Activated CD8-positive, alpha-beta T cell treated with anti-CD3 and anti-CD28 coated beads for 36 hours (primary cell): ENCODE measurements around the gene MAF. TPM values are rescaled to one million over a fixed set of nuclear protein-coding genes. Genes with fewer than 3 reads are reported as not detected.

ENCODE experiments used
- ATAC-seq: fragments of 200-7000 bp; cut with Tn5 transposase; one replicate; pipeline ENCODE4 v1.10.0; 2021; ENCODE audit warnings: mild to moderate bottlenecking, moderate library complexity
- CTCF ChIA-PET: fragments of 350-600 bp; sonication (Branson Sonifier 250); formaldehyde crosslinking; loops from one replicate; lab custom pipeline; 2021; ENCODE audit warnings: antibody characterized with exemption; lab: Charles Lee
- POLR2A ChIA-PET: fragments of 350-600 bp; sonication (Branson Sonifier 250); formaldehyde crosslinking; loops from one replicate; lab custom pipeline; 2021; ENCODE audit warnings: antibody characterized with exemption; lab: Charles Lee
- DNase-seq: peaks from one replicate; pipeline ENCODE4 v3.0.0-alpha.2; 2020
- H3K27ac Mint-ChIP-seq: one replicate; pipeline ENCODE4 v1.8.0; 2021; ENCODE audit warnings: mild to moderate bottlenecking, mixed read lengths
- H3K27me3 Mint-ChIP-seq: one replicate; pipeline ENCODE4 v1.8.0; 2021; ENCODE audit warnings: mixed read lengths
- H3K36me3 Mint-ChIP-seq: one replicate; pipeline ENCODE4 v1.8.0; 2021; ENCODE audit warnings: low read depth, mixed read lengths
- H3K4me1 Mint-ChIP-seq: one replicate; pipeline ENCODE4 v1.8.0; 2021; ENCODE audit warnings: low read depth, mixed read lengths
- H3K4me3 Mint-ChIP-seq: one replicate; pipeline ENCODE4 v1.8.0; 2021; ENCODE audit warnings: mild to moderate bottlenecking, moderate library complexity, mixed read lengths
- H3K9me3 Mint-ChIP-seq: one replicate; pipeline ENCODE4 v1.8.0; 2021; ENCODE audit warnings: mixed read lengths
- intact Hi-C: fragments of 100-400 bp; cut with micrococcal nuclease; formaldehyde crosslinking; loops from one replicate; pipeline ENCODE4 v1.10.0; 2022
- total RNA-seq, 2 experiments: library from RNA; stranded (reverse); gene quantifications; one replicate each; pipeline ENCODE4 v1.2.3, GENCODE V29; 2021
- TF ChIP-seq, protein P1 (sequence below): fragments of 200-600 bp; IDR thresholded peaks from one replicate; pipeline ENCODE4 v1.8.0; 2022; ENCODE audit warnings: antibody characterized with exemption, mild to moderate bottlenecking

The MAF gene
- total RNA-seq, 2 experiments from 2014 or later: 17.4 to 18.6 TPM

DNA sequence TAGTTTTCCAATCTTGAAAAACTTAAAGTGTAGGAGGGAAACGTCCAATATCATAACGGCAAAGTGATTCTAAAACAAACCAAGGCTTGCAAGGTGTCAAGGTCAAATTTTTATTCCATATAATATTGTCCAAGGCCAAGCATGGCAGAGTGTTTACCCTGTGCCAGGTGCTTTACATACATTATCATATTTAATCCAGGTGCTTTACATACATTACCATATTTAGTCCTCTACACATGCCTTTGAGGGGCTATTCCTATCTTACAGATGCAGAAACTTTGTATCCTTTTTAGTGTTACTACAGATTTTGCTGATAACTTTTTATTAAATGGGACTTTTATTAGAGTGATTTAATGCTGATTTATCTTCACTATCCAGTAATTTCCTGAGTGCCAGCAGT, 23.9 kb downstream of the MAF start:
- TF ChIP-seq, protein P1, sequence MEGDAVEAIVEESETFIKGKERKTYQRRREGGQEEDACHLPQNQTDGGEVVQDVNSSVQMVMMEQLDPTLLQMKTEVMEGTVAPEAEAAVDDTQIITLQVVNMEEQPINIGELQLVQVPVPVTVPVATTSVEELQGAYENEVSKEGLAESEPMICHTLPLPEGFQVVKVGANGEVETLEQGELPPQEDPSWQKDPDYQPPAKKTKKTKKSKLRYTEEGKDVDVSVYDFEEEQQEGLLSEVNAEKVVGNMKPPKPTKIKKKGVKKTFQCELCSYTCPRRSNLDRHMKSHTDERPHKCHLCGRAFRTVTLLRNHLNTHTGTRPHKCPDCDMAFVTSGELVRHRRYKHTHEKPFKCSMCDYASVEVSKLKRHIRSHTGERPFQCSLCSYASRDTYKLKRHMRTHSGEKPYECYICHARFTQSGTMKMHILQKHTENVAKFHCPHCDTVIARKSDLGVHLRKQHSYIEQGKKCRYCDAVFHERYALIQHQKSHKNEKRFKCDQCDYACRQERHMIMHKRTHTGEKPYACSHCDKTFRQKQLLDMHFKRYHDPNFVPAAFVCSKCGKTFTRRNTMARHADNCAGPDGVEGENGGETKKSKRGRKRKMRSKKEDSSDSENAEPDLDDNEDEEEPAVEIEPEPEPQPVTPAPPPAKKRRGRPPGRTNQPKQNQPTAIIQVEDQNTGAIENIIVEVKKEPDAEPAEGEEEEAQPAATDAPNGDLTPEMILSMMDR: no peak

DNA sequence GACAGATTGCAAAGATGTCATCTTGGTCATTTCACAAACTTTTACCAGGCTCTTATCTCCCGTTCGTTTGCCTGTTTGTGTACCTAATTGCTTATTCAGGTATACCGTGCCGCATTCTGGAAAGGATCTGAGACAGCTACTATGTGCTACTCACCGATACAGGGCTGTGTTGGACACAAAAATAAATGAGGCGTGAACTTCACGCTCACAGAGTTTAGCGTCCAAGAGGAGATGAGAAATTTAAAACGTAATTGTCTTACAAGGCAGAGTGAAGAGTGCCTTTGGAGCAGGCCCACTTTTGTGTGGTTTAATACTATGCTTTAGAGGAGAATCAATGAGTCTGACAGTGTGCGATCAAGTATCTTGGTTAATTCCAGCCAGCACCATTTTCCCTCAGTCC, 26.7 kb downstream of the MAF start:
- no peak for DNase-seq
- intact Hi-C loops: no loop called here
- TF ChIP-seq, protein P1: no peak
- ChIA-PET CTCF (no interaction called here), POLR2A (no interaction called here)
- H3K9me3 Mint-ChIP-seq: no peaks in the 10 kb centered on the region
- H3K36me3 Mint-ChIP-seq: no peaks in the 10 kb centered on the region
- no peak overlapping the region for H3K4me3 Mint-ChIP-seq
- H3K27me3 Mint-ChIP-seq: peaks cover 28% of the 10 kb centered on the region
- no peak for ATAC-seq
- no peaks in the 10 kb centered on the region for H3K4me1 Mint-ChIP-seq
- H3K27ac Mint-ChIP-seq: no peak overlapping the region

More for the DNA sequence above, 23.9 kb downstream of the MAF start:
- intact Hi-C loops: no loop called here
- Mint-ChIP-seq H3K27me3 (peaks cover 25% of the 10 kb centered on the region), H3K27ac (no peak overlapping the region), H3K4me1 (no peaks in the 10 kb centered on the region), H3K9me3 (no peaks in the 10 kb centered on the region), H3K36me3 (no peaks in the 10 kb centered on the region), H3K4me3 (no peak overlapping the region)
- POLR2A ChIA-PET: no interaction called here
- DNase-seq (no peak), ATAC-seq (no peak)
- CTCF ChIA-PET: no interaction called here

DNA sequence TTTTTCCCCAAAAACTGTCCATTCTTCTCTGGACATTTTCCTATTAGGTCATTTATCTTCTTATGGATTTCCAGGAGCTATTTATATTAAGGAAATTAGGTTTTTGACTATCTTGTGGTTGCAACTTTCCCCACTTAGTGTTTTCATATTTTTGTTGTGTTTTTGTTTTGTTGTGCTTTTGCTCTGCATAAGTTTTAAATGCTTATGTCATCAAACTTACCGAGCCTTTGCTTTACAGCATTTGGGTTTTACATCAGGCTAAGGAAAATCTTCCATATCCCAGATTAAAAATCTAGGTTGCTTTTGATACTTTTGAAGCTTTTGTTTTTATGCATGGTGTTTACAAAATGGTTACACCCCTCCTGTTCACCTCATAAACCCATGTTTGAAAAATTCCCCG, 27.5 kb downstream of the MAF start:
- peaks cover 27% of the 10 kb centered on the region for H3K27me3 Mint-ChIP-seq
- intact Hi-C loops: no loop called here
- H3K27ac Mint-ChIP-seq: no peak overlapping the region
- CTCF ChIA-PET: no interaction called here
- H3K36me3 Mint-ChIP-seq: no peaks in the 10 kb centered on the region
- POLR2A ChIA-PET: no interaction called here
- ATAC-seq: no peak
- no peak for DNase-seq
- H3K9me3 Mint-ChIP-seq: no peaks in the 10 kb centered on the region
- TF ChIP-seq, protein P1: no peak
- H3K4me1 Mint-ChIP-seq: no peaks in the 10 kb centered on the region
- no peak overlapping the region for H3K4me3 Mint-ChIP-seq

DNA sequence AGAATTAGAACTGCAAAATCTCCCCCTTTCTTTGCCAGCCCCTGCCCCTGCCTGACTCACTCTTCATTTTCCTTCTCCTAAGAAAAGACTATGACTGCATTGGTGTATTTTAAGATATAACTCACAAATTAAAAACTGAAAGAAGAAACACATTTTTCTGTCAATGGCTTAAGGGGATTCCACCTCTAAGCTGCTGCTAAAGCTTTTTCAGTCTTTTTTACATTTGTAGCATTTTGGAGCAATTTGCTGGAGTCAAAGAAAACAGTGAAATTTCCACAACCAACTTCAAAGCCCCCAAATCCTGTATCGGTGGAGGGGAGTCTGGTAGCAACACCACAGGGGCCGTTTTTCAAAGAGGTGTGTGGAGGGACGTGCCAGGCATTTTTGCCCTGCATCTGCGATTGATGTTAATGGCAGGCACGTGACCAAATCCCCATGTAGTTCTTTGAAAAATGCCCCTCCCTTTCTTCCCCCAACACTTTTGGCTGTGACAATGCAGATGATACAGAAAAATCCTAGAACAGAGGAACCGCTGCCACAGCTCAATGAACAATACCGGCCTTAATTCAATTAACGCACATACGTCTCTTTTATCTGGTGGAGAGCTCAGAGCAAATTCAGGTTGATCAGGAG, 28.5 kb downstream of the MAF start:
- Mint-ChIP-seq H3K4me3 (no peak overlapping the region), H3K9me3 (no peaks in the 10 kb centered on the region), H3K4me1 (no peaks in the 10 kb centered on the region), H3K36me3 (no peaks in the 10 kb centered on the region), H3K27ac (no peak overlapping the region), H3K27me3 (peaks cover 22% of the 10 kb centered on the region)
- TF ChIP-seq, protein P1: no peak
- ChIA-PET CTCF (interaction anchor here (1.6 kb wide), 1 partner anchor 29 kb away, joined by 5 read pairs; the partner anchor contains the start of gene MAF), POLR2A (no interaction called here)
- intact Hi-C loops: no loop called here
- no peak for DNase-seq
- no peak for ATAC-seq

DNA sequence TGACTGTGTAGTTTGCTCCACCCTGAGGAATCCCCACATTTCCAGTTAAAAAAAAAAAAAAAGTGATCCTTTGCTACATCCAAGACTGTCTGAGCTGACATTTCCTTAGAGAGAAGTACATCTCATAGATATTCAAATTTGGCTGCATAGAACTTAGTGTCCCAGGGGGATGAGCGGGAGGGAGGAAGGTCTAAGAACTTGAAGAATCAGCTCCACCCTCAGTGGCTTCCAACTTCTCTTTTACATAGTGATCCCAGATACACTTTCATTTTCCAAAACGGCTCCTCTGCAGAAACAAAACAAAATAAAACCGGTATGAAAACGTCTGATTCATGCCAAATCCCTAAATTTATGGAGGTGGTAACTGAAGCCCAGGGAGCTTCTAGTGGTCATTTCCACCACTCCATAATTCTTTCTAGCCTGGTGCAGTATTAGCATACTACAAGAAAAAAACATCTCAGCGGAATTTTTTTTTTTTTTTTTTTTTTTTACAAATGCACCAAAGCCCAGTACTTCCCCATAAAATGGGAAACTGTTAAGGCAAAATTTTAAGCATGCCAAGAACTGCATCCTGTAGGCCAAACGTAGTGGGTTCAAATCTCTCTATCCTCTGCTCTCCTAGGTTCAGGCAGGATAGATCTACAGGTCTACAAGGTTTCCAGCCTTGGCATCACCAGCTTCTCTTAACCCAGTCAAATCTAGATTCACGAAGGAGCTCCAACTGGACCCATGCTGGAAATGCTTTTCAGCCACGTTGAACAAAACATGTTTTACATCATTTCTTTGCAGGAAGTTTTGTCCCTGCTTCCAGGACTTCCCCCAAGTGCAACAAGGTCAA, 29.3 kb downstream of the MAF start:
- Mint-ChIP-seq H3K4me3 (no peak overlapping the region), H3K27me3 (peaks cover 22% of the 10 kb centered on the region), H3K36me3 (no peaks in the 10 kb centered on the region), H3K27ac (no peak overlapping the region), H3K9me3 (no peaks in the 10 kb centered on the region), H3K4me1 (no peaks in the 10 kb centered on the region)
- TF ChIP-seq, protein P1: no peak
- ChIA-PET CTCF (interaction anchor here (0.7 to 1.6 kb wide), 2 partner anchors 30 to 64 kb away, joined by 3 to 5 read pairs; partner anchors contain the start of gene MAF), POLR2A (no interaction called here)
- intact Hi-C loops: no loop called here
- DNase-seq (no peak), ATAC-seq (no peak)
